ENCODE results near the gene PDSS2.
"Not testable (repeated sequence)": the region's sequence is repeated elsewhere in the genome, so short reads cannot be mapped to it uniquely, and the experiment has no call there.

PDSS2 gene

GRCh38 chr6:107230448-107230847 is 228.9 kb downstream of the PDSS2 start:
- H3K4me3 ChIP-seq (ENCODE audit: low read depth, low read length), result no peak overlapping the region

- H3K4me3 ChIP-seq (ENCODE audit: low read depth, low read length), result no peak overlapping the region
Observed at GRCh38 chr6:107230024-107230423, 229.3 kb downstream of the PDSS2 start.

- no peak overlapping the region for H3K4me3 ChIP-seq (ENCODE audit: low read depth, low read length)
Observed at GRCh38 chr6:107228754-107229153, 230.6 kb downstream of the PDSS2 start.

GRCh38 chr6:107221519-107221918 is 237.8 kb downstream of the PDSS2 start:
- H3K4me3 ChIP-seq (ENCODE audit: low read depth, low read length), result no peak overlapping the region

- no peak overlapping the region for H3K4me3 ChIP-seq (ENCODE audit: low read depth, low read length)
Observed at GRCh38 chr6:107219851-107220250, 239.5 kb downstream of the PDSS2 start.

- H3K4me3 ChIP-seq (ENCODE audit: low read depth, low read length), result no peak overlapping the region
Observed at GRCh38 chr6:107218142-107218541, 241.2 kb downstream of the PDSS2 start.

GRCh38 chr6:107217248-107217647 is 242.1 kb downstream of the PDSS2 start:
- H3K4me3 ChIP-seq (ENCODE audit: low read depth, low read length), result no peak overlapping the region

GRCh38 chr6:107216197-107216933 is 243.0 kb downstream of the PDSS2 start:
- H3K4me3 ChIP-seq (ENCODE audit: low read depth, low read length), result no peak overlapping the region

GRCh38 chr6:107215334-107215733 is 244.0 kb downstream of the PDSS2 start:
- H3K4me3 ChIP-seq (ENCODE audit: low read depth, low read length), result no peak overlapping the region

GRCh38 chr6:107214655-107215054 is 244.7 kb downstream of the PDSS2 start:
- no peak overlapping the region for H3K4me3 ChIP-seq (ENCODE audit: low read depth, low read length)

GRCh38 chr6:107209406-107210305 is 249.7 kb downstream of the PDSS2 start:
- no peak overlapping the region for H3K4me3 ChIP-seq (ENCODE audit: low read depth, low read length)

GRCh38 chr6:107207251-107207873 is 252.0 kb downstream of the PDSS2 start:
- no peak overlapping the region for H3K4me3 ChIP-seq (ENCODE audit: low read depth, low read length)

GRCh38 chr6:107205058-107205998 is 254.0 kb downstream of the PDSS2 start:
- H3K4me3 ChIP-seq (ENCODE audit: low read depth, low read length), result no peak overlapping the region

GRCh38 chr6:107202876-107203468 is 256.4 kb downstream of the PDSS2 start:
- H3K4me3 ChIP-seq (ENCODE audit: low read depth, low read length), result no peak overlapping the region

- H3K4me3 ChIP-seq (ENCODE audit: low read depth, low read length), result no peak overlapping the region
Observed at GRCh38 chr6:107198631-107199416, 260.5 kb downstream of the PDSS2 start.

GRCh38 chr6:107196152-107196551 is 263.2 kb downstream of the PDSS2 start:
- H3K4me3 ChIP-seq (ENCODE audit: low read depth, low read length), result no peak overlapping the region

GRCh38 chr6:107194723-107195122 is 264.6 kb downstream of the PDSS2 start:
- not testable (repeated sequence) for H3K4me3 ChIP-seq (ENCODE audit: low read depth, low read length)

- H3K4me3 ChIP-seq (ENCODE audit: low read depth, low read length), result no peak overlapping the region
Observed at GRCh38 chr6:107192830-107193229, 266.5 kb downstream of the PDSS2 start.

GRCh38 chr6:107187630-107188029 is 271.7 kb downstream of the PDSS2 start:
- no peak overlapping the region for H3K4me3 ChIP-seq (ENCODE audit: low read depth, low read length)
